Liver (tissue), 2 donors: ENCODE measurements around the gene CACNG3.

ENCODE experiments used
- RAD21 ChIP-seq, 2 donors: IDR thresholded peaks; 2 replicates each; pipeline ENCODE4 v1.6.1; 2016; ENCODE audit warnings: antibody characterized with exemption in 2 of 2, mild to moderate bottlenecking in 2 of 2
- TAF1 ChIP-seq: conservative IDR thresholded peaks from 2 replicates; pipeline ENCODE4 v1.6.1; 2016; ENCODE audit warnings: antibody characterized with exemption, mild to moderate bottlenecking
- donor health status: healthy.

DNA sequence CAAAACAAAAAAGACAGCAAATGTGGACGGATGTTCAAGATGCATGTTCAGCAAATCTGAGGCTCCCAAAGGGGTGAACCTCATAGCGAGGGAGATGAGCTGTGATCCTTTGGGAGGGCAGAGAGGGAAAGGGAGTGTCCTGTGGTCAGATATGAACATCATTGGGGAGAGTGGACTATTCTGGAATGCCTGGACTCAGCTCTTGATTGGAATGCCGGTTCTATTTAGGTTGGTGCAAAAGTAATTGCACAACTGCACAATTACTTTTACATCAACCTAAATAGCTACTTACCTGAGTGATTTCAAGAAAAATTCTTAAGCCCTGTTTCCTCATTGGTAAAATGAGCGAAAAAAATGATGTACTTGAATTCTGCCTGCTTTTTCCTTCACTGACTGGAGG lies 89.6 kb downstream of the CACNG3 start:
- TF ChIP-seq TAF1 (no peak), RAD21 (IDR thresholded peaks at IDR 0.05) (no peak)
